NCI-H345 (cell line): ENCODE measurements around the gene PSMB3.
A peak's percentile ranks its signal among the peaks of the same experiment; 100 is the strongest.

Experiments
- DNase-seq: peaks from one replicate; lab custom pipeline; 2025; lab: John Stamatoyannopoulos, UW

Gene PSMB3

DNA sequence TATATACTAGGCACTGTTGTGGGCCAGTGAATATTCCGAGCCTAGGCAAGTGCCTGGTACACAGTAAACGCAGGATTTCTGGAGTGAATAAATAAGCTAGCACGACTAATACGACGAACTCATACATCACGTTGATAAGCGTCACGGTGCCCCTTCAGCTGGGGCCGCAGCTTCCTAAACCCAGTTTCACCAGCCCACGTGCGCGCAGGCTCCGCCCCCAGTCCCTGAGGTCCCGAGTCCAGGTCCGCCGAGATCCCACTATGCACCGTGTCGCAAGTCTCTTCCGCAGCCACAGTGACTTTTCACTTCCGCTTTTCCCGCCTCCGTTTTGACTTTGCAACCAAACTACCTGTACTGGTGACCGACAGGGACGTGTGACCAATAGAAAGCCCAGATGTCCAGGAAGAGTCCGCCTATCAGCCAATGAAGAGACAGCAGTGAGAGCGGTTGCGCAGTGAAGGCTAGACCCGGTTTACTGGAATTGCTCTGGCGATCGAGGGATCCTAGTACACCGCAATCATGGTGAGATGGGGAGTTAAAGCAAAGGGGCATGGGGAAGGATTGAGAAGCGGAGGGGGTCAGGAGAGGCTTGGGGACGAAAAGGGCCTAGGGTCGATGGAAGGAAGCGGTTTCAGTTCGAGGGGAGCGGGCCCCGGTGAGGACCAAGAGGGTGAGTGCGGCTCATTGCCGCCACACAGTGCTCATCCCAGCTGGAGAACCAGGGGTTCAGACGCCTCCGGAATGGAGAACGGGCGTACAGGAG is at the start of gene PSMB3:
TSS of gene PSMB3 (plus strand) at position 434 of the 763 bp plus-strand sequence. CDS start at position 520, 86 bp downstream.
- peak; percentile 99 for DNase-seq

- DNase-seq, result no peak
Observed at GRCh38 chr17:38702916-38703741, 49.4 kb upstream of the PSMB3 start.

DNA sequence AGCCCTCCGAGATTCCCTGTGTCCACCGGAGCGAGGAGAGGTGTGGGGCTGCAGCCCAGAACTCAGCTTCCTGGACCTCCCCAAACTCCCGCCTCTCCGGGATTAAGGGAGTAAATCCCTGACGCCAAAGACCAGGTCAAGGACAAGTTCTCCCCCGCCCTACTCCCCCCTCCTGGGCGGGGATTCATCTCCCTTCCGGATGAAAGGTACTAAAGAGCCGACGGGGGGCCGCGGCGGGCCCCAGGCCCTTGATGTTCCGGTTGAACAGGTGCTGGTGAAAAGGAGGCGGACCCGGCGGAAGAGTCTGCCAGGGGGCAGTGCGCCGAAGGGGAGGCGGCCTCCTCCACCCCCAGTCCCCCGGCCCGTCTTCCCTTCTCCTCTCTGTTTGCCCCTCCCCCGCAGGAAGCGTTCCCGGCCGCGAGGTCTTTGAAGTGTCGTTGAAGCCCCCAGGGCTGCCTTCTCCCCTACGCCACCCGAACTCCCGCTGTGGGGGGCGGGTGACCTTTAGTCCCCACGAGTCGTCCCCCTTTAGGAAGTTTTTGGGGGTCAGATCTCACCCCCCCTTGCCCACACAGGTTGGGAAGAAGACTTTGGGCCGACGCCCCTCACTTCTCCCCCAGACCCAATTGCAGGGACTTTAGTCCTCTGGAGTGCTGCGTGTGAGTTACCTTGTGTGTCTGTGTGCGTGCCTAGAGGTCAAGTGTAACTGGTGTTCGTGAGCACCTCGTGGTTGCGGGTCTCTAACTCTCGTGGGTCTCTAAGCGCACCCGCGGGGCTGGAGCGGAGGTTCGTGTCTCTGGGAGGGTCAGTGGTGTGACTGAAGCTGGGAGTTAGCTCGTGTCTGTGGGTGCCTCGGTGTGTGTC is 48.6 kb upstream of the PSMB3 start:
- peak; percentile 89 for DNase-seq

GRCh38 chr17:38704606-38705522 is 47.7 kb upstream of the PSMB3 start, which contains the start of gene MLLT6:
Gene MLLT6, plus strand, starts transcription at chr17:38705273. Its CDS starts 360 bp downstream, at chr17:38705633.
- DNase-seq, result peak; percentile 85

GRCh38 chr17:38705523-38705802 is 47.1 kb upstream of the PSMB3 start:
- DNase-seq, result no peak

- peak; percentile 32 for DNase-seq
Observed at GRCh38 chr17:38705803-38706504, 46.6 kb upstream of the PSMB3 start.

DNA sequence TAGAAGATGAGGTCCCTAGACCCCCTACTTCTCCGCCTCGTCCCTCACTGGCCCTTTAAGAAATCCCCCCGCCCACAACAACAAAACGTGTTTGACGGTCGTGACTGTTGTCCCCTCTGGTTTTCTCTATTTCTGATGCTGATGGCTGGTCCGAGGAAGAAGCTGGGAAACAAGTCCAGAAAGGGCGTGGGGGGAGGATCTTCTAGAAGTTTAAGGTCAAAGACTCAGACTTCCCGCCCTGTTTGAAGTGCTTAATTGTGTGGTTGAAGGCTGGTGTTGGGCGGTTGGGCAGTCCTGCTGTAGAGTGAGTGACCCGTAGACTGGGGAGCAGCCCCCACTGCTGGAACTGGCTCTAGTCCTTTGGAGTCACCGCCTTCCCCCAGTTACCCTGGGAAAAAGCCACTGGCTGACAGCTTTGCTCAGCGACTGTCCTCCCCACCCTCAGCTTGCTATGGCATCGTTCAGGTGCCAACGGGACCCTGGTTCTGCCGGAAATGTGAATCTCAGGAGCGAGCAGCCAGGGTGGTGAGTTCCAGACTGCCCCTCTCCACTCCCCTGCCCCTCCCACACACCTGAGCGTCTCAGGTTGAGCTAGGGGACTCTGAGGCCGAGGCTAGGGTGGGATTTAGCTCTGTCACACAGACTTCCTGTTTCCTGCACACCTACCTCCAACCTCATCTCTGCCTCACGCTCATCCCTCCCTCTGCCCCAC is 45.9 kb upstream of the PSMB3 start:
- DNase-seq, result no peak

GRCh38 chr17:38707678-38708351 is 44.7 kb upstream of the PSMB3 start:
- no peak for DNase-seq

GRCh38 chr17:38709104-38709820 is 43.3 kb upstream of the PSMB3 start:
- no peak for DNase-seq

DNA sequence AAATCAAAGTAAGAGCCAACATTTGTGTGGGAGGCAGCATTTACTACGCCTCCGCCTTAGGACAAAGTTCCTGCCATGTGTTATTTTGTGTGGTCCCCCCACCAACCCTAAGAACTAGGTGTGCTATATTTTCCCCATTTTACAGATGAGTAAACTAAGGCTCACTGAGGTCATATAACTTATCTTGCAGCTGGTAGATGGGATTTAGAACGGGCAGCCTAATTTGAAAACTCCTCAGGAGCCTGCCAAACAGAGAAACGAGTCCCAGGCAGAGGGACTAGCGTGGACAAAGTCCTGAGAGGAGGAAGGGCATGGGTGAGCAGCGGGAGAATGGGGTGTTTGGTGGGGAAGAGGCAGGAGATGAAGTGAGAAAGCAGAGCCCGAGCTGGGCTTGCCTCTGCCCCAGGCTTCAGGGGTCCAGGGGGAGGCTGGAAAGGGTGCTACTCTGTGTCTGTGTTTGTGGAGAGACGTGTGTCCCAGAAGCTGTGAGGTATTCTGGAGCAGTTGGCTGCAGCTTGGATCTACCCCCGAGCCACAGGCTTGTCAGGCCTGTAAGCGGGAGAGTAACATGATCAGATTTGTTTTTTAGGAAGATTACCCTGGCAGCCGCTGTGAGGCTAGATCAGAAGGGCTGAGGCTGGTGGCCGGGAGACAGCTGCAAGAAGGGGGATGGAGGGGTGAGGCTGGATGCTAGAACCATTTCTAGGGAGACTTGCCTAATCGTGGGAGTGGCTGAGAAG is 42.5 kb upstream of the PSMB3 start:
- no peak for DNase-seq

DNA sequence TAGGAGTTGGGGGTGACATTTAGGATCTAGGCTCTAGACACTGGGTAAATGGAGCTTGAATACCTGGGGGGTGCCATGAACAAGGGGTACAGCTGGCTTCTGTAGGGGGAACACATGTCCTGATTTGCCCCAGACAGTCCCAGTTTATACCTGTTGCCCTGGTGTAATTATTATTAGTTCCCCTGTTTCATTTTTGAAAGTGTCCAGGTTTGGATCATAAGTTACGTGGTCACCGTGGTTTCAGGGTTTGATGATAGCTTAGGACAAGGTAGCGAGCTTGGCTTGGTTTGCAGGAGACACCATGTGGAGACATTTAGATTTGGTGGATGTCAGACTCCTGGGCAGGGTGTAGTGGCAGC is 42.0 kb upstream of the PSMB3 start:
- no peak for DNase-seq

DNA sequence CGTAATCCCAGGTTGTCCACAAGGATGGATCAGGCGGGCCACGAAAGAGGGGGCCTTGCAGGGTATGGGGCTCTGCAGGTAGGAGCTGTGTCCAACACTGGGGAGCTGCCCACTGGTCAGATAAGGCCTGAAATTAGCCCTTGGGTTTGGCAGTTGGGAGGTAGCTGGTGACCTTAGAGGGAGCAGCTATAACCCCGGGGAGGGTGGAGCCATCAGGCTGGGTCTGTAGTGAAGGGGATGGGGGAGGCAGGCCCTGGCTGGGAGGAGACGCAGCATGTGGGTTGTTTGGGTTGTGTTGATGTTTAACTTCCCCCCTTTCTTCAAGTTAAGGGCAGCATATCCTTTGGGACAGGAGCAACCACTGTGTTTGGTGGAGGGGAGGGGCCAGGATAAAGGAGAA is 41.6 kb upstream of the PSMB3 start:
- DNase-seq, result no peak

DNA sequence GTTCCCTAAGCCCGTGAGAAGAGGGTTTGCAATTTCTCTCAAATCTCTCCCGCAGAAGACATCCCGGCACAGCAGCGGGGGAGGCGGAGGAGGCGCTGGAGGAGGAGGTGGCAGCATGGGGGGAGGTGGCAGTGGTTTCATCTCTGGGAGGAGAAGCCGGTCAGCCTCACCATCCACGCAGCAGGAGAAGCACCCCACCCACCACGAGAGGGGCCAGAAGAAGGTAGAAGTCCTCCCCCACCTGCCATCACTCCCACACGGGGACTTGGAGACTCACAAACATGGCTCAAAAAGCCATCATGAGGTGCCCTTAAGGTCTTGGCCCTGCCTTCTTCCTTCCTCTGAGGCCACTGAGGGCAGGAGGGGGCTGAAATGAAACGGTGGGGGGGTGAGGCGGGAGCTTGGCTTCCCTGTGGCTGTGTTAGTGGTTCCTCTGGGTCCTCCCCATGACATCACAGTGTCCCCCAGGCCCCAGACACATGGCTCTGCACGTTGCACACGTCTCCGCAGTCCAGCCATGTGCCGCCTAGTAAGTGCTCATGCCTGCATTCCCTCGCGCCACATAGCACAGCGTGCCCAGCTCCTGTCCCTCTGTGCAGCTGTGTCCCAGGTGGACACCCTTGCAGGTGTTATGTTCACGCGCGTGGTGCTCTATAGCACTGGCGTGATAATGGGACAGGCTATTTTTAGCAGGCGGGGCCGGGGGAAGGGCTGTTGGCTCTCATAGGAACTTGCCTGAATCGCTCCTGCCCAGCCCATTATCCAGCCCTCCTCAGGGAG is 40.6 kb upstream of the PSMB3 start:
- DNase-seq, result no peak

GRCh38 chr17:38712593-38712992 is 39.9 kb upstream of the PSMB3 start:
- DNase-seq, result no peak

DNA sequence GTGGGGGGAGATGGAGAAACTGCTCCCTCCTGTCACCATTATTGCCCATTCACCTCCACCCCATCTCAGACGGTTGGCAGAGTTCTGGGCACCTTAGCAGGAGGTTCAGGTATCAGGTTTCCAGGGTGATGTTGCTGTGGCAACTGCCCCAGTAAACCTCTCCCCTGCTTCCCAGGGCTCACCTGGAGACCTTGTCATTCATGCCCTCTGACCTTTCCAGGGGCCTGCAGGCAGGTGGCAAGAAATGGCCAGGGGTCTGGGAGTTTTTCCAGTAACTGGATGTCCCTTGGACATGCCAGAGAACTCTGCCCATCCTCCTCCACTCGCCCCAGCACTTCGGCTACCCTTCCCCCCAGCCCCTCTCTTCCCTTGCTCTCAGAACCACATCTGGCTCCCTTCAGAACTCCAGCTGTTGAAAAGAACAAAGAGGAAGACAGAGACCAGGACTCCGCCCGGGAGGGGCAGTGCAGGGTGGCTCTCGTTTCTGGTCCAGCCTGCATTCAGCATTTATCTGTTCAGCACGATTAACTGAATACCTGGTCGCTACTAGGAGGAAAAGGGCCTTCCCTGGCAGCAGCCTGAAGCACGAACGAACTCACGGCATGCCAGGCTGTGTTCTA is 39.0 kb upstream of the PSMB3 start:
- DNase-seq, result no peak

GRCh38 chr17:38715216-38715943 is 37.2 kb upstream of the PSMB3 start:
- no peak for DNase-seq
